ENCODE measurements around the gene HK1.

DNA sequence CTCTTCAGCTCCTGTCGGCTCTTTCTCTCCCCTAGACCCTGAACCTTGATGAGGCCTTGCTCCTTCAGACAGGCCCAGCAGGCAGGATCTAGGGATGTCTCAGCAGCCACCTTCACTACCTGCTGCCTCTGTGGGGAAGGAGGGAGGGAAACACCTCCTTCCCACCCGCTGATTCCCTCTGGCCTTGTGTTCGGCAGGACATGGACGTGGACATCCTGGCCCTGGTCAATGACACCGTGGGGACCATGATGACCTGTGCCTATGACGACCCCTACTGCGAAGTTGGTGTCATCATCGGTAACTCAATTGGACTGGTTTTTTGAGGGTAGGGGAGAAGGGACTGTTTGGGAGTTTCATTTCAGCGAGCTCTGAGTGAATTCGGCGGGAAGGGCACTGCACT is 37.8 kb upstream of the HK1 start:
- TF ChIP-seq CTCF (IDR thresholded peaks at IDR 0.05) (no peak), POLR2A (IDR thresholded peaks at IDR 0.05) (no peak)

All from suprapubic skin (tissue), 3 donors.